ENCODE measurements around the gene RYR2.

Gene RYR2

GRCh38 chr1:237258871-237259270, 216.9 kb downstream of the RYR2 start:
- H2AFZ ChIP-seq (ENCODE audit: low read depth, low read length): no peak overlapping the region
- H3K4me3 ChIP-seq (ENCODE audit: low read length): no peak overlapping the region
- no peak overlapping the region for H3K27ac ChIP-seq (ENCODE audit: low read length)
- H4K20me1 ChIP-seq (ENCODE audit: insufficient read depth, low read length): no peaks in the 10 kb centered on the region
- H3K9me3 ChIP-seq (ENCODE audit: insufficient read depth, low read length): no peaks in the 10 kb centered on the region
- peaks cover 26% of the 10 kb centered on the region for H3K27me3 ChIP-seq (ENCODE audit: low read depth, low read length)
- no peaks in the 10 kb centered on the region for H3K79me2 ChIP-seq (ENCODE audit: low read length)
- no peaks in the 10 kb centered on the region for H3K4me1 ChIP-seq (ENCODE audit: low read length)
- no peak for TF ChIP-seq EZH2phosphoT487 (IDR thresholded peaks at IDR 0.05; ENCODE audit: low read depth)
- TF ChIP-seq, protein P1, sequence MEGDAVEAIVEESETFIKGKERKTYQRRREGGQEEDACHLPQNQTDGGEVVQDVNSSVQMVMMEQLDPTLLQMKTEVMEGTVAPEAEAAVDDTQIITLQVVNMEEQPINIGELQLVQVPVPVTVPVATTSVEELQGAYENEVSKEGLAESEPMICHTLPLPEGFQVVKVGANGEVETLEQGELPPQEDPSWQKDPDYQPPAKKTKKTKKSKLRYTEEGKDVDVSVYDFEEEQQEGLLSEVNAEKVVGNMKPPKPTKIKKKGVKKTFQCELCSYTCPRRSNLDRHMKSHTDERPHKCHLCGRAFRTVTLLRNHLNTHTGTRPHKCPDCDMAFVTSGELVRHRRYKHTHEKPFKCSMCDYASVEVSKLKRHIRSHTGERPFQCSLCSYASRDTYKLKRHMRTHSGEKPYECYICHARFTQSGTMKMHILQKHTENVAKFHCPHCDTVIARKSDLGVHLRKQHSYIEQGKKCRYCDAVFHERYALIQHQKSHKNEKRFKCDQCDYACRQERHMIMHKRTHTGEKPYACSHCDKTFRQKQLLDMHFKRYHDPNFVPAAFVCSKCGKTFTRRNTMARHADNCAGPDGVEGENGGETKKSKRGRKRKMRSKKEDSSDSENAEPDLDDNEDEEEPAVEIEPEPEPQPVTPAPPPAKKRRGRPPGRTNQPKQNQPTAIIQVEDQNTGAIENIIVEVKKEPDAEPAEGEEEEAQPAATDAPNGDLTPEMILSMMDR (IDR thresholded peaks at IDR 0.05; ENCODE audit: low read depth, low read length): no peak
- H3K4me2 ChIP-seq (ENCODE audit: low read length): no peak overlapping the region
- no peak overlapping the region for H3K9ac ChIP-seq (ENCODE audit: low read length)
- H3K36me3 ChIP-seq (replicated peaks; ENCODE audit: low read depth, low read length): no peaks in the 10 kb centered on the region

DNA sequence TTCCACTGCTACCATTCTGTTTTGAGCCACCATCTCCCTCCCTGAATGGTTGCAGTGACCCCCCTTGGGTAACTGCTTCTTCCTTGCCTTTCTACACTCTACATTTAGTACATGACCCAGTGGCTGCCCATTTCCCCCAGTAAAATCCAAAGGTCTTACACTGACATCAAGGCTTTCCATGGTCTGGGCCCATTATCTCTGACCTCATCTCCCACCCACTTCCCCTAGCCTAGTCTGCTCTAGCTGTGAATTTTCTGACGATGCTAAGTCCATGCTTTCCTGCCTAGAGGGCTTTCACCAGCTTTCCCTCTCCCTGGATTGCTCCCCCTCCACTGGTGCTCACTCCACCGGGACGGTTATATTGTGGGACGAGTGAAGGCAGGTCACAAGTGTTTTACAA, 219.2 kb downstream of the RYR2 start:
- Histone ChIP-seq H2AFZ (ENCODE audit: low read depth, low read length) (no peak overlapping the region), H3K4me3 (ENCODE audit: low read length) (no peak overlapping the region), H3K27ac (ENCODE audit: low read length) (no peak overlapping the region), H3K27me3 (ENCODE audit: low read depth, low read length) (peaks cover 26% of the 10 kb centered on the region), H3K4me1 (ENCODE audit: low read length) (no peaks in the 10 kb centered on the region), H3K9me3 (ENCODE audit: insufficient read depth, low read length) (no peaks in the 10 kb centered on the region), H3K79me2 (ENCODE audit: low read length) (no peaks in the 10 kb centered on the region), H3K9ac (ENCODE audit: low read length) (no peak overlapping the region), H3K36me3 (replicated peaks; ENCODE audit: low read depth, low read length) (no peaks in the 10 kb centered on the region), H4K20me1 (ENCODE audit: insufficient read depth, low read length) (no peaks in the 10 kb centered on the region), H3K4me2 (ENCODE audit: low read length) (no peak overlapping the region)
- TF ChIP-seq, protein P1 (IDR thresholded peaks at IDR 0.05; ENCODE audit: low read depth, low read length): no peak
- TF ChIP-seq EZH2phosphoT487 (IDR thresholded peaks at IDR 0.05; ENCODE audit: low read depth): no peak

DNA sequence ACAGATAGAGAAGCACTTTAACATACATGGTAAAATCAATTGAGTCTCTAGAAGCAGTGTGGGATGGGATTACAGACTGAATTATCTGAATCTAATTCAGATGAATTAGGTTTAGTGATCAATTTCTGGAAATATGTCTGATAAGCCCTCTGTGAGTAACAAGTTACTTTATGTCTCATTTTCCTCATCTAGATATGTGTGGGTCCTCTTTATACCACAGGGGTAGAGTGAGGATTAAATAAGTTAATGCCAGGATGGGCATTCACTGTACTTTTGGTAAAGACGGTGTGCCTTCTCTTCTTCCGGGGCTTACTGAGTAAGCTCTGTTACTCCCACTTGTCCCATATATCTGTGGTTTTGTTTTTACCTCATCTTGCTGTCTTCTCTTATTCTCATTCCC, 225.8 kb downstream of the RYR2 start:
- TF ChIP-seq, protein P1 (IDR thresholded peaks at IDR 0.05; ENCODE audit: low read depth, low read length): no peak
- no peak for TF ChIP-seq EZH2phosphoT487 (IDR thresholded peaks at IDR 0.05; ENCODE audit: low read depth)
- no peak overlapping the region for H3K4me3 ChIP-seq (ENCODE audit: low read length)
- no peak overlapping the region for H3K27ac ChIP-seq (ENCODE audit: low read length)
- no peaks in the 10 kb centered on the region for H3K79me2 ChIP-seq (ENCODE audit: low read length)
- no peaks in the 10 kb centered on the region for H3K36me3 ChIP-seq (replicated peaks; ENCODE audit: low read depth, low read length)
- H3K9ac ChIP-seq (ENCODE audit: low read length): no peak overlapping the region
- H3K27me3 ChIP-seq (ENCODE audit: low read depth, low read length): peaks cover 34% of the 10 kb centered on the region
- H2AFZ ChIP-seq (ENCODE audit: low read depth, low read length): no peak overlapping the region
- no peak overlapping the region for H3K4me2 ChIP-seq (ENCODE audit: low read length)
- H4K20me1 ChIP-seq (ENCODE audit: insufficient read depth, low read length): peaks cover 3% of the 10 kb centered on the region; the same call in 1 of the 2 replicates
- no peaks in the 10 kb centered on the region for H3K9me3 ChIP-seq (ENCODE audit: insufficient read depth, low read length)
- peaks cover 14% of the 10 kb centered on the region for H3K4me1 ChIP-seq (ENCODE audit: low read length)

- no peaks in the 10 kb centered on the region for H3K9me3 ChIP-seq (ENCODE audit: insufficient read depth, low read length)
- peaks cover 14% of the 10 kb centered on the region for H3K4me1 ChIP-seq (ENCODE audit: low read length)
- TF ChIP-seq, protein P1 (IDR thresholded peaks at IDR 0.05; ENCODE audit: low read depth, low read length): no peak
- TF ChIP-seq EZH2phosphoT487 (IDR thresholded peaks at IDR 0.05; ENCODE audit: low read depth): no peak
- H3K36me3 ChIP-seq (replicated peaks; ENCODE audit: low read depth, low read length): no peaks in the 10 kb centered on the region
- H3K4me2 ChIP-seq (ENCODE audit: low read length): peak overlapping the region; percentile 54
- no peak overlapping the region for H3K27ac ChIP-seq (ENCODE audit: low read length)
- peak overlapping the region; percentile 10; the same call in 1 of the 2 replicates for H3K4me3 ChIP-seq (ENCODE audit: low read length)
- H4K20me1 ChIP-seq (ENCODE audit: insufficient read depth, low read length): peaks cover 3% of the 10 kb centered on the region; the same call in 1 of the 2 replicates
- H2AFZ ChIP-seq (ENCODE audit: low read depth, low read length): no peak overlapping the region
- no peaks in the 10 kb centered on the region for H3K79me2 ChIP-seq (ENCODE audit: low read length)
- peaks cover 23% of the 10 kb centered on the region for H3K27me3 ChIP-seq (ENCODE audit: low read depth, low read length)
- no peak overlapping the region for H3K9ac ChIP-seq (ENCODE audit: low read length)
Observed at GRCh38 chr1:237269938-237270337, 228.0 kb downstream of the RYR2 start.

All from OCI-LY3 (cell line).